K562 (cell line): ENCODE data around the gene CEP290. TPM values are rescaled to one million over a fixed set of nuclear protein-coding genes. Genes with fewer than 3 reads are reported as not detected.
A peak's percentile ranks its signal among the peaks of the same experiment; 100 is the strongest.

Experiments
- BCLAF1 ChIP-seq, 2 experiments: fragments of 450-650 bp in 1 of 2; IDR thresholded peaks; 2 replicates each; pipeline ENCODE4 v1.6.1; 2011 to 2017; ENCODE audit warnings: low read depth in 2 of 2, antibody characterized with exemption in 1 of 2, borderline replicate concordance in 1 of 2, low read length in 1 of 2, mild to moderate bottlenecking in 1 of 2, mixed read lengths in 1 of 2; ENCODE audit not compliant: control insufficient read depth in 1 of 2
- HMGN3 ChIP-seq: IDR thresholded peaks from 2 replicates; pipeline ENCODE4 v1.6.1; 2011; ENCODE audit warnings: borderline replicate concordance, low read depth, mild to moderate bottlenecking, mixed read lengths, low read length; ENCODE audit not compliant: insufficient read length; ENCODE audit errors: extremely low read depth
- KLF10 ChIP-seq: fragments of 250-450 bp; sonication (Bioruptor Pico); IDR thresholded peaks from 2 replicates; pipeline ENCODE4 v1.6.1; 2021; ENCODE audit warnings: matching md5 sums
- MLLT1 ChIP-seq, 2 experiments: fragments of 450-650 bp; IDR thresholded peaks; 2 replicates each; pipeline ENCODE4 v1.6.1; 2016
- POLR2B ChIP-seq: fragments of 450-650 bp; IDR thresholded peaks from 2 replicates; pipeline ENCODE4 v1.6.1; 2018; ENCODE audit warnings: low read depth; ENCODE audit not compliant: partially characterized antibody
- RCOR1 ChIP-seq, 2 experiments: IDR thresholded peaks; 2 replicates each; pipeline ENCODE4 v1.6.1; 2012; ENCODE audit warnings: low read depth in 2 of 2, low read length in 2 of 2, borderline replicate concordance in 1 of 2, improper control_type of control experiment in 1 of 2
- ZMIZ1 ChIP-seq, 2 experiments: fragments of 150-350 bp in 1 of 2; IDR thresholded peaks; 2 replicates each; pipeline ENCODE4 v1.6.1; 2012 to 2016; ENCODE audit warnings: low read depth in 2 of 2, low read length in 2 of 2, mild to moderate bottlenecking in 1 of 2, moderate library complexity in 1 of 2
- ZNF24 ChIP-seq: fragments of 450-650 bp; IDR thresholded peaks from 2 replicates; pipeline ENCODE4 v1.6.1; 2016
- polyA plus RNA-seq, 8 experiments: library from polyadenylated mRNA; depleted of rRNA in 4 of 8; stranded (reverse) in 5 of 8; unstranded in 3 of 8; fragments of >200 nt; fragmentation: Nextera tagmentation in 2 of 8; fragmentation: Illumina TruSeq in 1 of 8; extraction: Ambion mirVana in 2 of 8; extraction: Trizol in 1 of 8; gene quantifications; 2 replicates each; pipeline versions ENCODE4 v1.2.1 to v1.2.3, GENCODE V29; 2011 to 2014; ENCODE audit warnings: inconsistent platforms in 1 of 8, missing spikeins in 1 of 8
- total RNA-seq, 7 experiments: library from RNA; depleted of rRNA in 6 of 7; stranded (reverse); fragments of >200 nt in 6 of 7; fragmentation: Illumina TruSeq in 2 of 7; extraction: Trizol in 2 of 7; gene quantifications; 2 replicates each; pipeline versions ENCODE4 v1.2.1 to v1.2.3, GENCODE V29; 2011 to 2021; ENCODE audit warnings: low replicate concordance in 1 of 7
- TF ChIP-seq, protein P1 (sequence below): fragments of 450-650 bp; IDR thresholded peaks from 2 replicates; pipeline ENCODE4 v1.6.1; 2017; ENCODE audit warnings: antibody characterized with exemption, mild to moderate bottlenecking
- TF ChIP-seq, protein P2 (sequence below): fragments of 250-450 bp; sonication (Bioruptor Pico); IDR thresholded peaks from 2 replicates; pipeline ENCODE4 v1.4.0; 2020

Gene CEP290
- total and polyA plus RNA-seq, 9 of the 15 experiments (the other 6 are each of a cell fraction or from before 2014, with no cell fraction given), result 7.2 to 19.4 (median 18.1) TPM

- no peak for TF ChIP-seq HMGN3
- TF ChIP-seq, protein P1, sequence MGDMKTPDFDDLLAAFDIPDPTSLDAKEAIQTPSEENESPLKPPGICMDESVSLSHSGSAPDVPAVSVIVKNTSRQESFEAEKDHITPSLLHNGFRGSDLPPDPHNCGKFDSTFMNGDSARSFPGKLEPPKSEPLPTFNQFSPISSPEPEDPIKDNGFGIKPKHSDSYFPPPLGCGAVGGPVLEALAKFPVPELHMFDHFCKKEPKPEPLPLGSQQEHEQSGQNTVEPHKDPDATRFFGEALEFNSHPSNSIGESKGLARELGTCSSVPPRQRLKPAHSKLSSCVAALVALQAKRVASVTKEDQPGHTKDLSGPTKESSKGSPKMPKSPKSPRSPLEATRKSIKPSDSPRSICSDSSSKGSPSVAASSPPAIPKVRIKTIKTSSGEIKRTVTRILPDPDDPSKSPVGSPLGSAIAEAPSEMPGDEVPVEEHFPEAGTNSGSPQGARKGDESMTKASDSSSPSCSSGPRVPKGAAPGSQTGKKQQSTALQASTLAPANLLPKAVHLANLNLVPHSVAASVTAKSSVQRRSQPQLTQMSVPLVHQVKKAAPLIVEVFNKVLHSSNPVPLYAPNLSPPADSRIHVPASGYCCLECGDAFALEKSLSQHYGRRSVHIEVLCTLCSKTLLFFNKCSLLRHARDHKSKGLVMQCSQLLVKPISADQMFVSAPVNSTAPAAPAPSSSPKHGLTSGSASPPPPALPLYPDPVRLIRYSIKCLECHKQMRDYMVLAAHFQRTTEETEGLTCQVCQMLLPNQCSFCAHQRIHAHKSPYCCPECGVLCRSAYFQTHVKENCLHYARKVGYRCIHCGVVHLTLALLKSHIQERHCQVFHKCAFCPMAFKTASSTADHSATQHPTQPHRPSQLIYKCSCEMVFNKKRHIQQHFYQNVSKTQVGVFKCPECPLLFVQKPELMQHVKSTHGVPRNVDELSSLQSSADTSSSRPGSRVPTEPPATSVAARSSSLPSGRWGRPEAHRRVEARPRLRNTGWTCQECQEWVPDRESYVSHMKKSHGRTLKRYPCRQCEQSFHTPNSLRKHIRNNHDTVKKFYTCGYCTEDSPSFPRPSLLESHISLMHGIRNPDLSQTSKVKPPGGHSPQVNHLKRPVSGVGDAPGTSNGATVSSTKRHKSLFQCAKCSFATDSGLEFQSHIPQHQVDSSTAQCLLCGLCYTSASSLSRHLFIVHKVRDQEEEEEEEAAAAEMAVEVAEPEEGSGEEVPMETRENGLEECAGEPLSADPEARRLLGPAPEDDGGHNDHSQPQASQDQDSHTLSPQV, result peak; percentile 70; the same call in 1 of the 2 replicates
- peak; percentile 53 for TF ChIP-seq POLR2B
- TF ChIP-seq ZMIZ1 (IDR thresholded peaks at IDR 0.05; ENCODE audit: low read depth in 2 of 2, low read length in 2 of 2), result peak in 1 of 2 experiments; percentile 72; a peak in 1 of 4 replicates
- TF ChIP-seq KLF10 (CRISPR knock-in tag), result no peak
- TF ChIP-seq BCLAF1 (IDR thresholded peaks at IDR 0.05; ENCODE audit: borderline replicate concordance in 1 of 2, control insufficient read depth in 1 of 2, low read depth in 2 of 2, low read length in 1 of 2), result peak in 1 of 2 experiments; percentile 87; a peak in 1 of 4 replicates
- peak in 1 of 2 experiments; percentile 99; a peak in 2 of 4 replicates for TF ChIP-seq MLLT1 (IDR thresholded peaks at IDR 0.05)
- 0 out of 2 replicates have a peak, but pooled peaks have one; percentile 84 for TF ChIP-seq ZNF24
- TF ChIP-seq, protein P2, sequence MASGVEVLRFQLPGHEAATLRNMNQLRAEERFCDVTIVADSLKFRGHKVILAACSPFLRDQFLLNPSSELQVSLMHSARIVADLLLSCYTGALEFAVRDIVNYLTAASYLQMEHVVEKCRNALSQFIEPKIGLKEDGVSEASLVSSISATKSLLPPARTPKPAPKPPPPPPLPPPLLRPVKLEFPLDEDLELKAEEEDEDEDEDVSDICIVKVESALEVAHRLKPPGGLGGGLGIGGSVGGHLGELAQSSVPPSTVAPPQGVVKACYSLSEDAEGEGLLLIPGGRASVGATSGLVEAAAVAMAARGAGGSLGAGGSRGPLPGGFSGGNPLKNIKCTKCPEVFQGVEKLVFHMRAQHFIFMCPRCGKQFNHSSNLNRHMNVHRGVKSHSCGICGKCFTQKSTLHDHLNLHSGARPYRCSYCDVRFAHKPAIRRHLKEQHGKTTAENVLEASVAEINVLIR (CRISPR knock-in tag), result peak; percentile 57; the same call in 1 of the 2 replicates
- TF ChIP-seq RCOR1 (IDR thresholded peaks at IDR 0.05; ENCODE audit: borderline replicate concordance in 1 of 2, low read depth in 2 of 2, low read length in 2 of 2), result no peak; a peak in 1 of 4 replicates
These were observed at the start of gene CEP290, which contains the start of gene TMTC3 (continued) for GRCh38 chr12:88141774-88142609.
